Measurements from ENCODE around the gene EYA2.

Gene EYA2

DNA sequence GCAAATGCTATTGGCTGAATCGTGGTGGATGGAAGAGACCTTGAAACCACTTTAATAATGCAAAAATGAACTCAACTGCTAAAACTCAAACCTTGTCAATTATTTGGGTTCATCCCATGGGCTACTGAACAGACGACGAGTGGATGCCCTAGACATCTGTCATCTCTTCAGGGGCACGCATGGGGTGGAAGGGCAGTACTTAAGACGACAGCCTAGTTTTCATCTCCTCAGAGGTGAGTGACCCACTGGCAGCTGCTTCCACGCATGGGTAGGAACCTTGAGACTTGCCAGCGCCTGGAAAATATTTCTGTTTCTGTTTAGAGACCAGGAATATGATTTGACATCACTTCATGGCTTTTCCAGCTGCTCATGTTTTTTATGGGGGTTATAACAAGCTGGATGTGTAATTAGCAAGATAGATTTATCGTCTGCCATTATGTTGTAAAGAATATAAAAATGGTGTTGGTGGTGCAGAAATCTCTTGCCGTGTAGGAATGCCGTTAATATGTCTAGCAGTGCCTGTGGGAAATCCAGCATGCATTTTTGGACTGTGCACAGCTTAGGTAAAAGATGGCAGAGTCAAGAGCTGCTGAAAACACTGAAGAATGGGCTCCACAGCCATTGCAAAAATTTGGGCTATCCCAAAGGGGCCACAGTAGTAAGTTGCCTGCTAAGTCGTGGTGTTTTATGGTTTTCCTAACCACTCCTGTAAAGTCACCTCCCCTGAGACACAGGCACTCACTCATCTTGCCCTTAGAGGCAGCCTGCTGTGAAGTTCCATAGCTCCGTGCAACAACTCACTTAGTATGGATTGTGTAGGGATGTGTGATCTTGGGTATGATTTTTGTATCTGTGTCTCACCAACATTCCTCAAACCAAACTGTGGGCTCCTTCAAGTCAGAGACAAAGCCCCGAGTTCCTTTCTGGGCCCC lies 203.3 kb downstream of the EYA2 start:
- H3K9me3 ChIP-seq = peaks cover 0 to 29% (median 0%) of the 10 kb centered on the region in 3 donors
- TF ChIP-seq, protein P1, sequence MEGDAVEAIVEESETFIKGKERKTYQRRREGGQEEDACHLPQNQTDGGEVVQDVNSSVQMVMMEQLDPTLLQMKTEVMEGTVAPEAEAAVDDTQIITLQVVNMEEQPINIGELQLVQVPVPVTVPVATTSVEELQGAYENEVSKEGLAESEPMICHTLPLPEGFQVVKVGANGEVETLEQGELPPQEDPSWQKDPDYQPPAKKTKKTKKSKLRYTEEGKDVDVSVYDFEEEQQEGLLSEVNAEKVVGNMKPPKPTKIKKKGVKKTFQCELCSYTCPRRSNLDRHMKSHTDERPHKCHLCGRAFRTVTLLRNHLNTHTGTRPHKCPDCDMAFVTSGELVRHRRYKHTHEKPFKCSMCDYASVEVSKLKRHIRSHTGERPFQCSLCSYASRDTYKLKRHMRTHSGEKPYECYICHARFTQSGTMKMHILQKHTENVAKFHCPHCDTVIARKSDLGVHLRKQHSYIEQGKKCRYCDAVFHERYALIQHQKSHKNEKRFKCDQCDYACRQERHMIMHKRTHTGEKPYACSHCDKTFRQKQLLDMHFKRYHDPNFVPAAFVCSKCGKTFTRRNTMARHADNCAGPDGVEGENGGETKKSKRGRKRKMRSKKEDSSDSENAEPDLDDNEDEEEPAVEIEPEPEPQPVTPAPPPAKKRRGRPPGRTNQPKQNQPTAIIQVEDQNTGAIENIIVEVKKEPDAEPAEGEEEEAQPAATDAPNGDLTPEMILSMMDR (IDR thresholded peaks at IDR 0.05) = no peak
- H3K4me3 ChIP-seq = no peak overlapping the region
- DNase-seq = no peak
- no peaks in the 10 kb centered on the region for H3K27me3 ChIP-seq
- H3K4me1 ChIP-seq = peaks cover 0 to 22% (median 10%) of the 10 kb centered on the region in 4 donors
- intact Hi-C loops (cut with DNase I; ENCODE audit: low total_unique reads) = loop anchor here (10.0 kb wide), 1 partner anchor 213 kb away; no protein-coding TSS in a partner anchor
- peaks cover 0 to 8% (median 3%) of the 10 kb centered on the region in 3 donors for H3K36me3 ChIP-seq
- no peak overlapping the region for H3K27ac ChIP-seq

DNA sequence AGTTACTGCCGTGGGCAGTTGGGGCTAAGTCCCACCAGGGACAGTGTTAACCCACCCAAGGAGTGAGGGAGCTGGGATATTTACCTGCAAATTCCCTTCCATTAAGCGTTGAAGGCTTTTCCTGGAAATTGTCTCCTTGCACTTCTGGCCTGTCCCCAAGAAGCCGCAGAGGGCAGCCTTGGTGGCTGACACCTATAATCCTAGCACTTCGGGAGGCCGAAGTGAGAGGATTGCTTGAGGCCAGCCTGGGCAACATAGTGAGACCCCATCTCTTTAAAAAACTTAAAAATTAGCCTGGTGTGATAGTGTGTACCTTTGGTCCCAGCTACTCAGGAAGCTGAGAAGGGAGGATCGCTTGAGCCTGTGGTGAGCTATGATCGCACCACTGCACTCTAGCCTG lies 204.4 kb downstream of the EYA2 start:
- peaks cover 0 to 22% (median 10%) of the 10 kb centered on the region in 4 donors for H3K4me1 ChIP-seq
- H3K9me3 ChIP-seq = peaks cover 0 to 29% (median 0%) of the 10 kb centered on the region in 3 donors
- peaks cover 0 to 3% (median 0%) of the 10 kb centered on the region in 3 donors for H3K36me3 ChIP-seq
- H3K27me3 ChIP-seq = no peaks in the 10 kb centered on the region
- H3K4me3 ChIP-seq = no peak overlapping the region
- intact Hi-C loops (cut with DNase I; ENCODE audit: low total_unique reads) = loop anchor here (10.0 kb wide), 1 partner anchor 214 kb away; no protein-coding TSS in a partner anchor
- TF ChIP-seq, protein P1 (IDR thresholded peaks at IDR 0.05) = no peak
- H3K27ac ChIP-seq = no peak overlapping the region
- no peak for DNase-seq

DNA sequence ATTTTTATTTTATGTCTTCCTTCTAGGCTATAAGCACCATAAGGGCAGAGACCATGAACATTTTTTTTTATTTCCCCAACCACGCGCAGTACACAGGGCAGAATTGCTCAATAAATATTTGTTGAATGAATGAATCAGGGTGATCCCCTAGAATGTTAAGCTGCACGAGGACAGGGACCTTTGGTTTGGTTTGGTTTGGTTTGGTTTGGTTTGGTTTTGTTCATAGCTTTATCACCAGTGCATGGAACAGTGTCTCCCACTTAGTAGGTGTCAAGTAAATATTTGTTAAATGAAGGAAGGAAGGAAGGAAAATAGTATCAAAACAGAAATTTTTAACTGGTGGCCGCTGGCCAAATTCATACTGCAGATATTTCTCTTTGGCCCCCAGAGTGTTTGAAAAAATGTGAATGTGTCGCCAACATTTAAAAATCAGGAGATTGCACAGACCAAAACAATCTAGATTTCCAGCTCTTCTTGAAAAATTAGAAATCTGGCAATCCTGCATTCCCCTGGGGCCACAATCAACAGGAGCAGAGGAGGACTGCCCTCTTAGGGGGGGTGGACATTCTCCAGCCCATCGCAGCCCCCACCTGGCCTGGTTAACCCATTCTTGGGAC lies 205.3 kb downstream of the EYA2 start:
- TF ChIP-seq, protein P1 (IDR thresholded peaks at IDR 0.05) = no peak
- H3K27me3 ChIP-seq = no peaks in the 10 kb centered on the region
- peaks cover 0 to 29% (median 0%) of the 10 kb centered on the region in 3 donors for H3K9me3 ChIP-seq
- no peak overlapping the region for H3K4me3 ChIP-seq
- H3K27ac ChIP-seq = no peak overlapping the region
- H3K4me1 ChIP-seq = peaks cover 0 to 22% (median 10%) of the 10 kb centered on the region in 4 donors
- peak; percentile 49 to 71 for DNase-seq
- intact Hi-C loops (cut with DNase I; ENCODE audit: low total_unique reads) = loop anchor here (10.0 kb wide), 1 partner anchor 215 kb away; no protein-coding TSS in a partner anchor
- peaks cover 0 to 3% (median 0%) of the 10 kb centered on the region in 3 donors for H3K36me3 ChIP-seq

DNA sequence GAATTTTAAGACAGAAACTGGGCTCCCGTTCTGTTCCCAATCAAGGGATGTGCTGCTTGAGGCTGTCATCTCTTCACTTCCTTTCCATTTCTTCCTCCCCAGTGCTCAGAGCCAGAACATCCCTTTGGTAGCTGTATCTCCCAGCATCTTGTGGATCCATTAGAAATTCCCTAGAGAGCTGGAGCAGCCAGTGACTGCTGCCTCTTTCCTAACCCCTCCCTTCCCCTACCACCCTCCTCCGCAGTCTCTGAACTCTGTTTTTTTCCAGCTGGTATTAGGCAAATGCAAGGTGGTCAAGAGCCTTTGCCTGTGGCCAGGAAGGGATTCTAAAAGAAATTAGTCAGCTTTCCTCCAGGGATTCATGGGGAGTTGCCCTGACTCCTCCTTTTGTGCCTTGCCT lies 208.0 kb downstream of the EYA2 start:
- H3K36me3 ChIP-seq = no peaks in the 10 kb centered on the region
- no peak overlapping the region for H3K27ac ChIP-seq
- H3K27me3 ChIP-seq = peaks cover 0 to 6% of the 10 kb centered on the region in 2 donors
- H3K4me1 ChIP-seq = peaks cover 0 to 22% (median 10%) of the 10 kb centered on the region in 4 donors
- peaks cover 0 to 15% (median 0%) of the 10 kb centered on the region in 3 donors for H3K9me3 ChIP-seq
- TF ChIP-seq, protein P1 (IDR thresholded peaks at IDR 0.05) = no peak
- intact Hi-C loops (cut with DNase I; ENCODE audit: low total_unique reads) = loop anchor here (2.0 kb wide), 1 partner anchor 20 kb away; no protein-coding TSS in a partner anchor
- peak in 1 of 2 donors; percentile 69 for DNase-seq
- no peak overlapping the region for H3K4me3 ChIP-seq

DNA sequence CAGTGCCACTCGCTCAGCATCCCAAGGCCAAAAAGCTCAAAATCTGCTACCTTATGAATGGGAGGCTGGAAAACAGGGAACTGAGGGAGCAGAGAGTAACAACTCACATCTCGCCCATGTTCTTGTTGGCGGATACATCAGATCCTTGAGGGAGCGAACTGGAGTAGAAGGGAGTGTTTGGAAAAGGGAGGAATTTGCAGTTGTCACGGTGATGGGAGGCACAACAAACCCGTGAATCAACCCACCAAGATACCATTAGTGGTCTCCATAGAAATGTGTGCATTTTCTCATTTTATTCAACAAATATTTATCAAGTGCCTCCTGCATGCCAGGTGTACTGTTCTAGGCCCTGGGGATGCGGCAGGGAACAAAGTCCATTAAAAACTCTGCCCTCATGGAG lies 212.1 kb downstream of the EYA2 start:
- TF ChIP-seq, protein P1 (IDR thresholded peaks at IDR 0.05) = no peak
- DNase-seq = no peak

More for the DNA sequence above, 212.1 kb downstream of the EYA2 start:
- Histone ChIP-seq H3K4me3 (no peak overlapping the region), H3K27me3 (peaks cover 0 to 6% of the 10 kb centered on the region in 2 donors), H3K9me3 (peaks cover 0 to 13% (median 3%) of the 10 kb centered on the region in 3 donors), H3K27ac (no peak overlapping the region), H3K4me1 (no peaks in the 10 kb centered on the region), H3K36me3 (peaks cover 0 to 6% (median 4%) of the 10 kb centered on the region in 3 donors)
- intact Hi-C loops (cut with DNase I; ENCODE audit: low total_unique reads) = no loop called here

Measured in tibial artery (tissue), 4 donors.